Measurements from ENCODE around the gene PFDN2. TPM values are rescaled to one million over a fixed set of nuclear protein-coding genes. Genes with fewer than 3 reads are reported as not detected.

PFDN2 gene, protein sequence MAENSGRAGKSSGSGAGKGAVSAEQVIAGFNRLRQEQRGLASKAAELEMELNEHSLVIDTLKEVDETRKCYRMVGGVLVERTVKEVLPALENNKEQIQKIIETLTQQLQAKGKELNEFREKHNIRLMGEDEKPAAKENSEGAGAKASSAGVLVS
- total RNA-seq, result 32.1 and 40.5 TPM in 2 replicates

DNA sequence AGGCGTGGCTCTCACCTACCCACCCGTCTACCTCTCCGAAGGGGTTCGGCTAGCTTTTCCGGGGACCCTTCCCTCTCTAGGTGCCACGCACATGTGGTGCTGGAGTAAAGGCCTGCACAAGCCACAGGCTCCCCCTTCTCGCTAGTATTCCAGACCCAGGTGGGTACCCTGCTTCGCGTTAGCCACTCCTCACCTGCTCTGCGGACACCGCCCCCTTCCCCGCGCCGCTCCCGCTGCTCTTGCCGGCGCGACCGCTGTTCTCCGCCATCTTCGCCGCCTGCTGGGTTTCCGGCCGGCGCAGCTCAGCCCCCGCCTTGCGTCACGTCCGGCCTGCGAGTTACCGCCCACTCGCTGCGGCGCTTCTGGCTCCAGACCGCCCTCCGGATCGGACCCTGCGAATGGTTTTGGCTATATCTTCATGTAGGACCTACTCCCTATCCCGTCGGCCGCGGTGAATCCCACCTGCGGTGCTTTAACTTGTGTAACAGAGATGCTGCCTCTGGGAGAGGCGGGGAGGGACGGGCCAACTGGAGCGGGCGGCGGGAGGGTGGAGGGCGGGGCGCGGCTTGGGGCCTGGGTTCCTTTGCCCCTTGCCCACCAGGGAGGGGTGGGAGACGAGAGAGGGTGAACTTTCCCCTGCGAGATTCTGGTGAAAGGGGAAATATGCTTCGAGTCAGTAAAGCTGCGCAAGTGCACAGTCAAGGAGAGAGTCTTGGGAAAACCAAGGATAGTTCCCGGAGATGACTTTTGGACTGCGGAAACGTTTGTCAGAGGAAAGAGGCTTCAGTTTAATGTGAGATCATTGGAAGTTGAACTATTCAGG, at the start of gene PFDN2, which contains the start of gene NIT1:
Gene PFDN2, minus strand, starts transcription at position 279 of the 823 bp plus-strand sequence. Its CDS starts 11 bp downstream, at position 268.
Gene NIT1, plus strand, starts transcription at position 347 of the 823 bp plus-strand sequence. Its CDS starts 72 bp downstream, at position 419.

GRCh38 chr1:161165742-161166668, 48.2 kb upstream of the PFDN2 start, which contains the start of gene PPOX:
Gene PPOX (plus strand): TSS chr1:161166426. CDS start chr1:161166848, 422 bp downstream.

GRCh38 chr1:161159087-161159912, 41.5 kb upstream of the PFDN2 start, which contains the start of gene USP21:
Gene USP21 (plus strand): TSS chr1:161159500. CDS start chr1:161160641, 1,141 bp downstream.

GRCh38 chr1:161153682-161154337, 36.0 kb upstream of the PFDN2 start, which contains the start of gene UFC1:
Gene UFC1 (plus strand): TSS chr1:161153978. CDS start chr1:161153998, 20 bp downstream.

DNA sequence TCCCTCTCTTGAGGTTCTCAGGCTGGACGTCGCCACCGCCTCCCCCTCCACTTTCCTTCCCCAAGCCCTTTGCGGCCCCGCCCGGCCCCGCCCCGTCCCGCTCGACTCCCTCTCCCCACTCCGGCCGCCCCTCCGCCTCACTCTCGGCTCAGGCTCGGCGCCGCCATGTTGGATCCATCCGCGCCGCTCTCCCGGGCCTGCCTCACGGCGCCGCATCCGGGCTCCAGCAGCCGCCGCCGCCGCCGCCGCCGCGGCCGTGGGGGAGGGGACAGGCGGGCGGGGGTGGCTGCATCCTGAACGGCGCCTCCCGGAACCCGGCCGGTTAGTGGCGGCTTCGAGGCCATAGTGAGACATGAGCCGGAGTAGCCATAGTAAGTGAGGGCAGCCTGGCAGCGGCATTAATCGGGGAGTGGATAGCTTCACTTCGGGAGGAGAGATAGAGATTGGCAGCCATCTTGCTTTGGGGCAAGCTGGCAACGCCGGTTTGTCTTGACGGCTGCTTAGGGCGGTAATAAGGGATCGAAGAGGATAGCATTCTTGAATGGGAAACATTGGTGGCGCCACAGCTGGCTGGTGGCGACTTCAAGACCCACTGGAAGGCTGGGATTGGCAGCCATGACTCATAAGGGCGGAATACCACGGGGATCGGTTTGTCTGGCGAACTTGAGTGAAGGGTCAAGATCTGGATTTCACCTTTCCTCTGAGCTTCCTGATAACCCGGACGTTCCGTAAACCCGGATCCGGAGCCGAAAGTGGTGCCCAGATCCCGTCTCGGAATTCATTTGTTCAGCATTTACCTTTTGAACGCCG, 14.8 kb upstream of the PFDN2 start, which contains the start of gene DEDD:
Gene DEDD, minus strand, starts transcription at position 258 of the 810 bp plus-strand sequence. CDS start 8,205 bp downstream, outside the sequence.

GRCh38 chr1:161098210-161099068, 19.4 kb downstream of the PFDN2 start, which contains the start of gene KLHDC9:
Gene KLHDC9 (plus strand): TSS chr1:161098361. CDS start chr1:161098536, 175 bp downstream.

GRCh38 chr1:161089251-161089924, 28.4 kb downstream of the PFDN2 start, which contains the start of gene NECTIN4:
Gene NECTIN4 (minus strand): TSS chr1:161089558. CDS start chr1:161089296, 262 bp downstream.

DNA sequence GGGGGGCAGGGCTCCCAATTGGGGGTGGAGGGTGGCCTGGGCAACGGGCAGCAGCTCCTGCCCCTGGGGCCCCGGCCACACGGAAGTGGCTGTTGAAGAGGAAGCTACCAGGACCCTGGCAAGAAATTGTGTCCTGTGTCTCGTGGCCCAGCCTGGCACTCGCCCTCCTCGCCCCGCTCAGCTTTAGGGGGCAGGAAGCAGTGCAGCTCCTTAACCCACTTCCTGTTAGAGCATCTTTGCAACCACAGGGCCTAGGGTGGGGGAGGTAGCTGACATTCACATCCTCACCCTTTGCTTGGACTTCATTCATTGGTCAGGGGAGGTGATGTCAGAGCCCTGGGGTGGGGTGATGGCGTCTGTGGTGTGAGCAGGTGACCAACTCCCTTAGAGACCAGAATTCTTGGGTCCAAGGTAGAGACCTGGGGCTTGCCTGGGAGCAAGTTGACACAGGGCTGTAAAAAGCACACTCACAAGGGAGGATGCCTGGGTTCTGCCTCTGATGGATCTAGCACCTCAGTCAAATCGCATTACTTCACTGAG, 48.0 kb downstream of the PFDN2 start, which contains the start of gene ARHGAP30:
Gene ARHGAP30, minus strand, starts transcription at position 161 of the 540 bp plus-strand sequence. CDS start 267 bp downstream, outside the sequence.

Other genes with a start within 250 kb of the PFDN2 start
- gene ITLN1, start 232.9 kb downstream of the PFDN2 start, total RNA-seq, result 0.65 and 1.8 TPM in 2 replicates
- gene ITLN2, start 163.2 kb downstream of the PFDN2 start, total RNA-seq, result not detected in 2 replicates
- gene F11R, start 96.9 kb downstream of the PFDN2 start, total RNA-seq, result 13.0 and 20.9 TPM in 2 replicates
- gene TSTD1, start 79.1 kb downstream of the PFDN2 start, total RNA-seq, result 0.49 and 6.0 TPM in 2 replicates
- gene USF1, start 72.1 kb downstream of the PFDN2 start, total RNA-seq, result 49.8 and 57.2 TPM in 2 replicates
- 1.8 TPM in 1 of 2 replicates, not detected in the other for gene ARHGAP30, start 48.1 kb downstream of the PFDN2 start, total RNA-seq
- not detected in 2 replicates for gene NECTIN4, start 28.5 kb downstream of the PFDN2 start, total RNA-seq
- 0.16 and 7.6 TPM in 2 replicates for gene KLHDC9, start 19.7 kb downstream of the PFDN2 start, total RNA-seq
- 26.2 and 30.7 TPM in 2 replicates for gene NIT1, start 68 bp upstream of the PFDN2 start, total RNA-seq
- 22.7 and 22.8 TPM in 2 replicates for gene DEDD, start 14.6 kb upstream of the PFDN2 start, total RNA-seq
- 60.6 and 78.7 TPM in 2 replicates for gene UFC1, start 35.9 kb upstream of the PFDN2 start, total RNA-seq
- gene USP21, start 41.5 kb upstream of the PFDN2 start, total RNA-seq, result 7.3 and 7.4 TPM in 2 replicates
- 13.4 TPM in 2 replicates for gene PPOX, start 48.4 kb upstream of the PFDN2 start, total RNA-seq
- 15.3 and 17.0 TPM in 2 replicates for gene B4GALT3, start 59.5 kb upstream of the PFDN2 start, total RNA-seq
- gene ADAMTS4, start 81.0 kb upstream of the PFDN2 start, total RNA-seq, result 6.5 and 12.2 TPM in 2 replicates
- gene NDUFS2, start 84.3 kb upstream of the PFDN2 start, total RNA-seq, result 82.5 and 92.6 TPM in 2 replicates
- not detected in 2 replicates for gene FCER1G, start 97.3 kb upstream of the PFDN2 start, total RNA-seq
- not detected in 2 replicates for gene APOA2, start 105.6 kb upstream of the PFDN2 start, total RNA-seq
- 6.0 and 6.9 TPM in 2 replicates for gene TOMM40L, start 108.0 kb upstream of the PFDN2 start, total RNA-seq
- not detected in 2 replicates for gene NR1I3, start 120.2 kb upstream of the PFDN2 start, total RNA-seq
- not detected in 2 replicates for gene PCP4L1, start 140.7 kb upstream of the PFDN2 start, total RNA-seq
- gene MPZ, start 191.9 kb upstream of the PFDN2 start, total RNA-seq, result 0.90 and 1.1 TPM in 2 replicates
- 19.9 and 38.8 TPM in 2 replicates for gene SDHC, start 196.3 kb upstream of the PFDN2 start, total RNA-seq
- not detected in 2 replicates for gene CFAP126, start 249.8 kb upstream of the PFDN2 start, total RNA-seq